Right renal cortex interstitium (tissue), 3 donors: ENCODE results near the gene MCC. TPM values are rescaled to one million over a fixed set of nuclear protein-coding genes. Genes with fewer than 3 reads are reported as not detected.

Experiments
- DNase-seq, 3 donors: peaks; one replicate each; pipeline ENCODE4 v3.0.0-alpha.2; 2013; ENCODE audit warnings: low read depth in 3 of 3, low spot score in 2 of 3
- polyA plus RNA-seq, 3 donors: library from polyadenylated mRNA; unstranded; fragments of 120-200 nt; gene quantifications; one replicate each; pipeline ENCODE4 v1.2.1, GENCODE V29; 2013; ENCODE audit not compliant: insufficient read length in 3 of 3

The MCC gene
- polyA plus RNA-seq, 3 donors = 27.5 to 32.1 (median 31.6) TPM

DNA sequence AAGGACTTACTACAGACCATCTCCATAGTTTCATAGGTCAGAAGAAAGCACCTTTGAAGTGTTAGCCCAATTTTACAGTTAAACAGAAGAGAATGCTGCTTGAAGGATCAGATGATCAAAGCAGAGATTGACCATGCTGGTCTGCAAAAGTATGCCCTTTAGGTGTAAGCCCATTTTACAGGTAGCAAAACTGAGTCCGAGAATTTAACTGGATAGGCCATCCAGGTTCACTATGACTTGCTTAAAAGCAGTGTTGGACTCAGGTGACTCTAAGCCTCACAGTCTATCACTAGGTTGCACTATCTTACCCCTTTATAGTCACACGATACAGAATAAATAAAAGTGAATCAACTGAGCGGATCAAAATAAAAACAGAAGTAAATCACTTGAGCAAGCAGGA lies 299.0 kb downstream of the MCC start:
- no peak for DNase-seq

- no peak for DNase-seq
Observed at GRCh38 chr5:113188436-113188835, 299.8 kb downstream of the MCC start.

GRCh38 chr5:113187906-113188305 lies 300.3 kb downstream of the MCC start:
- DNase-seq = no peak

- DNase-seq = no peak
Observed at GRCh38 chr5:113186061-113186460, 302.2 kb downstream of the MCC start.

GRCh38 chr5:113183694-113184093 lies 304.6 kb downstream of the MCC start:
- DNase-seq = no peak

DNA sequence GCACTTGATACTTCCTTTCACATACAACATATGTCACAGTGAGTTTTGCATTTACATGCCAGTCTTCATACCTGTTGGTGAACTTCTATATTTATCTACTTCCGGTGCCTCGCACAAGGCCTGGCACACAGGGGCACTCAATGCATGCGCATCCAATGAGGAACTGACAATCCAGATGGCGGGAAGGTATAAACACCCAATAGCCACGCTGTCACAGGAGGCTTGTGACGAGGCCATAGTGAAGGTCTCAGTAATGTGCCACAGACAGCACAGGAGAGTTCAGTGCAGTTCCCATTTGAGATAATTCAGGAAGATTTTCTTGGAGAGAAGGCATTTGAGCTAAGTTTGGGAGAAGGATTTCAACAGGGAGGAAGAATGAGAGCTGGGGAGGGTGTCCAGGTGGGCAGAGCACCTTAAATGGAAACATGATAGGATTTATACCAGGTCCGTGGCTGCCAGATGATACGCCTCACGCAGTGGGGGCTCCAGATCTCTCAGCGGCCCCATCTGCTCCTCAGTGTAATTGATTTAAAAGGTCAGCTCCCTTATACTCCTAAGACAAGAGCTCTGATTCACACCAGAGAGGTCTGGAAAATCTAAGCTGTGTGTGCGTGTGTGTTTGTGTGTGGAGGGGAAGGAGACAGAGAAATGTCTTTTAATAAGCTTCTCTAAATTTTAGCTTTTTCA lies 305.5 kb downstream of the MCC start:
- no peak for DNase-seq

DNA sequence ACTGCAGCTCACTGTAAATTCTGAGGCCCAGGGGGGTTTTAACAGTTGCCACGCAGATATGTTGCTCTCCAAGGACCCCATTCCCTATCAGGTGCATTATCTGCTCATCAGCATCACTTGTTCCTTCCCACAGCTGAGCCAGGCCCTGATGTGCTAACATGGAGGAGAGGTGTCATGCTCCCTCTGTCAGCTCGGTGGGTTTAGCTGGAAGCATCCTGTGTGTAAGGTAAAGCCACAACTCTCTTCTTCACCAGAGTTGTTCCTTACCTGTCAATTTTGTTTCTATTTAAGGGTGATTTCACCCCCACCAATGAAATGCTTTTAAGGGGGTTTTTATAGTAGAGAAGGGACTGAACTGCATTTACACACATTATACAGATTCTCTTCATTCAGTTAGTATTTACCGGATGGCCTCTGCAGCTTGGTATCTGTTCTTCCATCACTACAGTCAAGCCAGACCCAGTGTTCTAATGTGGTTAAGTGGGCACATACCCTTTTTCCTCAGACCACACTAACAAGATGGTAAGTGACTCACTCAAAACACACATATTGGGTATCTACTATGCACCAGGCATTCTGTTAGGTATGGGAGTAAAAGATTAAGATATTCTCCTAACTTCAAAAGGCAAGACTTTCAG lies 306.3 kb downstream of the MCC start:
- DNase-seq = no peak

GRCh38 chr5:113181409-113181808 lies 306.8 kb downstream of the MCC start:
- DNase-seq = no peak

DNA sequence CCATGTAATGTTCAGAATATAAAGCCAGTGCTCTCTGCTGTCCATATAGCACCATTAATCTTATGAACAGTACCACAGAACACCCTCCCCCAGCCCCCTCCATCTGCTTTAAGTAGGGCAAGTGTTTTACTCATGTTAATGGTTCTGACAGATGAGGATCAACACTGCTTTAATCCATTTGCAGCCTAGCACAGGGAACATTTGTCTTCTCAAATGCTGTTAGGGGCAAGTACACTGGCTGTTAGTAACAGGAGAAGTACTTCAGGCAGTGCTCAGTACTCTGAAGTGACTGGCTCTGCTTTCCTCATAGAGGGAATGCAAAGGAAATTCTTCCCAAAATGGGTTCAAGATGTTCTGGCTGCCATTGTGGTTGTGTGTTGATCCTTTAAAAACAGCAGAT lies 309.1 kb downstream of the MCC start:
- no peak for DNase-seq

GRCh38 chr5:113178073-113178779 lies 310.0 kb downstream of the MCC start:
- no peak for DNase-seq

DNA sequence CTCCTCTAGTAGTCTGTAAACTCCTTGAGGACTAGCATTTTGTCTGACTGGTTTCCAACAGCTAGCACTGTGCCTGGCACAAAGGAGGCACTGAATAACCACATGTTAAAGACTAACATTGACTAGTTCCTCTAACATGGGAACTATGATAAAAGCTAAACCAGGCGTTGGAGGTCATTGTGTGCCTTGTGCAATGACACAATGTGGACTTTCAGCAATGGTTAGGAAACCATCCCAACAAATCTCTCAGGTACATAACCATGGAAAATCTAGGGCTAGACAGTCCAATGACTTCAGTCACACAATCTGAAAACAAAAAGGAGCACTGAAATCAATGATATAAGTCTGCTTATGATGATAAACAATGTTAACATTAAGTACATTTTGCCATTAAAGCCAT lies 311.0 kb downstream of the MCC start:
- no peak for DNase-seq

DNA sequence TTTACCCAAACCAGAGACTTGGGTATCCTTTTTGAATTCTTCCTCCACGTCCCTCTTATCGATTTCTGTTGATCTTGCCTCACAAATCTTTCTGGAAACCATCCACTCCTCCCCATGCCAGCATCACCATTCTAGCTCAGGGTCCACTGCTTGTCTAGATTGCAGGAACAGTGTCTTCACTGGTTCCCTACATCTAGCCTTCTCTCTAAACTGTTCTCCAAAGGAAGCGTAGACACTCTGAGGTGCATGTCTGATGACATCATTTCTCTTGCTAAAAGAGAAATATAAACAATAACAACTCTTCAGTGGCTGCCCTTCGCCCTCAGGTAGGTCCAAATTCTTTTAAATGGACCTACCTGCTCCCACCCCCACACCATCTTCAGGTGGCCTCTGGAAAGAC lies 311.5 kb downstream of the MCC start:
- no peak for DNase-seq

- DNase-seq = no peak
Observed at GRCh38 chr5:113176196-113176595, 312.1 kb downstream of the MCC start.

DNA sequence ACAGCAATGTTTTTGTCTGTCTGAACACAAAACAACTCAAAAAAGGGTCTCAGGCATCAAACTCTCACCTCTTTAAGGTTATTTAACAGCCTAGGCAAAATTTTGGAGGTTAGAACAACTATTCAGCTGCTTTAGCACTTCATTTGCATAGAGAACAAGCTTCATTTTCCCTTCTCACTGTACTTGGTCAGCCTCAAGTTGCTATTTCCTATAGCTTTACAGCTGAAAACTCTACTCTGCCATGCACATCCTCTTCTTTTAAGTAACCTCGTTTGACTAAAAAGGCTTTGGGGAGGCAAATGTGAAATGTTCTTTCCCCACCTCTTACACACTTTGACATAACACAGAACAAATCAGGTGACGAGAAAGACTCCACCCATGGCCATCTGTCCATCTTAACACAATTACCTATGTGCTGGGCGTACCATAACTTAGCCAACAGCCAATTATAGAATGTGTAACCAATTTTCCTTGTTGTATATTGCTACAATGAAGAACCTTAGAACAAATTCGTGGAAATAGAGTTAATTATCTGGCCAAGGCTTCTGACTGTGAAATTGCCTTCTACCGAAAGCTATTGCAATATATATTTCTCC lies 315.9 kb downstream of the MCC start:
- no peak for DNase-seq

DNA sequence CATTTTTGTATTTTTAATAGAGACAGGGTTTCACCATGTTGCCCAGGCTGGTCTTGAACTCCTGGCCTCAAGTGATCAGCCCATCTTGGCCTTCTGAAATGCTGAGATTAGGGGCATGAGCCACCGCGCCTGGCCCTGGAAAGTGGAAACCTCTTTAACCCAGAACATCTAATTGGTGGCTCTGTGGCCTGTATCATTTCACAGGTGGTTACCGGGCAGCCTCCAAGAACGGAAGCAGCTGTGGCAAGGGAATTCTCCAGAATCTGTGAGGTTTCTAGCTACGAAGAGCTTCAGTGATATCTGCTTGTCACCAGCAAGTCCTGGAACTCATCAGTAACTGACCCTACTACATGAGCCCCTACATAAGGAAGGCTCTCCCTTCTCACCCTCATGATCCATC lies 316.7 kb downstream of the MCC start:
- DNase-seq = no peak

GRCh38 chr5:113170707-113171106 lies 317.5 kb downstream of the MCC start:
- DNase-seq = no peak

DNA sequence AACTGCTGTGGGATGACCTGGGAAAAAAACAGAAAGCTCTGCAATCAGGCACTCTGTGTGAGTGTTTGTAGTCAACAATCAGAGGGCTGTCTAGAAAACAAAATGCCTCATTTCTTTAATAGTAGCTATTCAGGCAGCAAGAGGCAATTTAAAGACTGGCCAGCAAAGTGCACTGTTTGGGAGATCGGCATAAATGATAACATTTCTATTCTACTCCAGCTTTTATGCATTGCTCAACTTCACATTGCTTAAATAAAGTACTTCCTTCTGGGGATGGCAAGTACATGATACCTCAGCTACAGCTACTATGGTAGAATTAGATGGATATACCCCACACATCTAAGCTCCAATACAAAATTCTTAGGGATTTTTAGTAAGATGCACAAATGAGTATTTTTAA lies 318.5 kb downstream of the MCC start:
- no peak for DNase-seq

DNA sequence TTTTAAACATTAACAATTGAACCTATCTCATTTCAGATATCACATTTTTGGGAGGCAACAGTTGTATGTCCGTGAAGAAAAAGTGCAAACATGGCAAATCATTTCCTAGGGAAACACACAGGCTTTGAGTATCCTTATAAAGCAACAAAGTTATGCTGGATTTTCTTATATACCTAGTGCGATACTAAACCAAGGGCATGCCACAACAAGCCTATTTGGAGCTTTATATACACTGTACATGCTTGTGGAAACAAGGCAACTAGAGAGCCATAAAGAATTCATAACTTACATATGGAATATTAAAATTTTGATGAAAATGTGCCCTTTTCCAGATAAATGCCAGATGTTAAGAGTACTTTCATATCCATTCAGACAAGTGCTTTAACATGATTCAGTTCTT lies 320.3 kb downstream of the MCC start:
- no peak for DNase-seq

- DNase-seq = no peak
Observed at GRCh38 chr5:113166852-113167366, 321.3 kb downstream of the MCC start.

- DNase-seq = no peak
Observed at GRCh38 chr5:113166261-113166660, 322.0 kb downstream of the MCC start.

GRCh38 chr5:113164021-113164420 lies 324.2 kb downstream of the MCC start:
- DNase-seq = no peak
